ENCODE results near the gene EEF1AKMT4. TPM values are rescaled to one million over a fixed set of nuclear protein-coding genes. Genes with fewer than 3 reads are reported as not detected.
"Not testable (repeated sequence)": the region's sequence is repeated elsewhere in the genome, so short reads cannot be mapped to it uniquely, and the experiment has no call there.

The EEF1AKMT4 gene
- total RNA-seq, 2 experiments from 2014 or later: 4.8 to 5.8 TPM

DNA sequence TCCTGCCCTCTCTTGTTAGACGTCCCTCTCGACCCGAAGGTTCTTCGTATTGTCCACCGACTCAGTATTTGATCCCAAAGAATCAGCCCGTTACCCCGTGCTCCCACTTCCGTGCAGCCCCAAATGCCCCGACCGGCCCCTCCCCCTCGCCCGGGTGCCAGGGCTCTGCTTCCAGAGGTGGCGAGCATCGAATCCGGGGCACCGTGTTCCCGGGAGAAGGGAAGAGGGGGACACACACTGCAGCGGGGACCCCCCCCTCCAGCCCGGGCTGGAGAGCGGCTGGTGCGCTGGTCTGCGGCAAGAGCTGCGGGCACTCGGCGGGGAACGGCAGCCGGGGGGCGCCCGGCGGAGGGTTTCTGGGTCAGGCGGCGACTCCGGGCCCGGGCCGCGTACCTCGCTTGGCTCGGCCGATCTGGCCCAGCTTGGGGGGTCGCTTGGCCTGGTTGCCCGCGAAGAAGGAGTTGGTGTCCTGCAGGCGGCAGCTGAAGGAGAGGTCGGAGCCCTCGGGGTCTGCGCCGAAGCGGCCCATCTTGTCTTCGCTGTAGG, 11.3 kb downstream of the EEF1AKMT4 start:
- CTCF ChIA-PET: interaction anchor here (0.6 to 2.0 kb wide), 4 partner anchors 10 to 556 kb away, joined by 3 to 10 read pairs (median 6); partner anchors contain the start of gene EEF1AKMT4
- ATAC-seq: no peak
- Mint-ChIP-seq H3K9me3 (ENCODE audit: low read depth) (no peaks in the 10 kb centered on the region), H3K36me3 (ENCODE audit: low read depth) (peaks cover 12% of the 10 kb centered on the region), H3K4me1 (peaks cover 22% of the 10 kb centered on the region), H3K27me3 (peaks cover 28% of the 10 kb centered on the region), H3K27ac (no peak overlapping the region), H3K4me3 (peak overlapping the region; percentile 73)
- intact Hi-C loops (cut with DNase I, micrococcal nuclease): loop anchor here (1.0 to 10.0 kb wide), 5 partner anchors 10 to 836 kb away; partner anchors contain the start of genes EEF1AKMT4 (in 1 of the 2), MCF2L2 (in 1 of the 2), PSMD2 (in 1 of the 2) and VWA5B2 (in 1 of the 2)
- no peak for DNase-seq
- POLR2A ChIA-PET: no interaction called here

DNA sequence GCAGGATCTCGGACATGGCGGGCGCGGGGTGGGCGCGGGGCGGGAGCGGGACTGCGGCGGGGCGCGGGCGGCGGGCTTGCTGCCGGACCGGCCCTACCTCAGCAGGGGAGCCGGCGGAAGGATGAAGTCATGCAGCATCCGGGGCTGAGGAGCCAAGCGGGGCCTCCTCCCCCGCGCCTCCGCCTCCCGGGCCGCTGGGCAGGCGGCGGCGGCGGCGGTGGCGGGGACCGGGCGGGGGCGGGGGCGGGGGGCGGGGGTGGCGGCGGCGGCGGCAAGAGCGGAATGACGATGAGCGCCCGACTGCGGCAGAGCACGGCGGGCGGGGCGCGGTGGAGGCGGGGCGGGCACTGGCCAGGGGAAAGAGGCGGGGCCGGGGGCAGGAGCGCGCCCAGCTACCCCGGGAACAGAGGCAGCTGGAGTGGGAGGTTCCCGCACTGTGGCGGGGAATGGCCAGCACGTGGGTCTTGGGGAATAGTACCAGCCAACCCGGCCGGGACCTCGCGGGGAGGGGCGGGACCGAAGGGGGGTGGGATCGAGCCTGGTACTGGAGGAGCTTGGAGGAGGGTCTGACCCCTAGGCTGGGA, 11.9 kb downstream of the EEF1AKMT4 start, which contains the start of gene CAMK2N2:
TSS of gene CAMK2N2 (minus strand) at position 284 of the 584 bp plus-strand sequence. CDS start at position 16, 268 bp downstream.
- ChIA-PET CTCF (interaction anchor here (0.6 to 2.0 kb wide), 6 partner anchors 12 to 556 kb away, joined by 3 to 7 read pairs (median 3); partner anchors contain the start of gene EEF1AKMT4), POLR2A (no interaction called here)
- H3K4me1 Mint-ChIP-seq: peaks cover 20% of the 10 kb centered on the region
- H3K27me3 Mint-ChIP-seq: peaks cover 31% of the 10 kb centered on the region
- intact Hi-C loops (cut with DNase I, micrococcal nuclease): loop anchor here in 1 of 2 experiments (1.0 to 10.0 kb wide), 2 partner anchors 11 to 837 kb away; partner anchors contain the start of gene MCF2L2
- H3K9me3 Mint-ChIP-seq (ENCODE audit: low read depth): no peaks in the 10 kb centered on the region
- peak; percentile 73 for DNase-seq
- peak; percentile 59 for ATAC-seq
- peak within 1 kb of the TSS; percentile 73 for H3K4me3 Mint-ChIP-seq
- peaks cover 12% of the 10 kb centered on the region for H3K36me3 Mint-ChIP-seq (ENCODE audit: low read depth)
- H3K27ac Mint-ChIP-seq: no peak within 1 kb of the TSS

DNA sequence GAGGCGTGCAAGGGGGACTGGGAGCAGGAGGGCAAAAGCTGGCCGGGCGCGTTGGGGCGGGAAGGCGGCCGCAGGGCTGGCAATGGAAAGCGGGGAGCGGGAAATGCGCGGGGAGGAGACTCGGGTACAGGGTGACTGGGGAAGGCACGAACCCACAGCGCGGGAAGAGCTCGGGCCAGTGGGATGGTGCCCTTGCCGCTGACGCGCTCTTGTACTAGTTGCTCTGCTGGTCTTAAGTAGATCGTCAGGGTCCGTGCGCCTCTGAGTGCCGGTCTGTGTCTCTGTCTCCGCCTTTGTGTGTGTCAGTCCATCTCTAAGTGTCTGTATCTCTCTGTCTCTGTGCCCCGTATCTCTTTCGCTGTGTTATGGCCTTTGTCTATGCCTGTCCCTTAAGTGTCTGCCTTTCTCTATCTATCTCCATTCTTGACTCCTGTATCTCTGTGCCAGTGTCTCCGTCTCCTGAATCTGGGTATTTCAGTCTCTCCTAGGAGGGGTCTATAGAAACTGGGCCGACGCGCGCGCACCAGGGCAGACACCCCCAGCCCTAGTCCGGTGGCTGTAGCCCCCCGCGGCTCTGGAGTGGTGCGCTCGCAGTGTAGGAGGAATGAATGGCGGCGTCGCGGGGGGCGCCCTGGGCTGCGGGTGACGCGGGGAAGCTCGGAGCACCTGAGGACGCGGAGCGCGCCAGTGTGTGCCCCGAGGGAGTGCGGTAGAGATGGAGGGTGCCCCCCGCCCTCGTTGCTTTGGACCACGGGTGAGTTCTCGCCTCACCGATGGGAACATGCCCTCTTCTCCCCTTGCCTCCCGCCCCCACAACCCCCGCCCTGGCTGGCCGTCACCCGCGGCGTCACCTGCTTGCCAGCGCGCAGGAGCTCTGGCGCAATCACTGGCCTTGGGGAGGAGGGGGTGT, 12.6 kb downstream of the EEF1AKMT4 start:
- H3K4me3 Mint-ChIP-seq: peak overlapping the region; percentile 73
- ATAC-seq: peak; percentile 20
- H3K36me3 Mint-ChIP-seq (ENCODE audit: low read depth): peaks cover 12% of the 10 kb centered on the region
- peaks cover 32% of the 10 kb centered on the region for H3K27me3 Mint-ChIP-seq
- intact Hi-C loops (cut with DNase I, micrococcal nuclease): loop anchor here in 1 of 2 experiments (1.0 to 10.0 kb wide), 2 partner anchors 12 to 837 kb away; partner anchors contain the start of gene MCF2L2
- POLR2A ChIA-PET: no interaction called here
- DNase-seq: peak; percentile 65
- CTCF ChIA-PET: interaction anchor here (0.7 to 2.0 kb wide), 4 partner anchors 12 to 35 kb away, joined by 3 to 7 read pairs (median 3); partner anchors contain the start of gene EEF1AKMT4
- H3K27ac Mint-ChIP-seq: no peak overlapping the region
- peaks cover under 1% of the 10 kb centered on the region for H3K9me3 Mint-ChIP-seq (ENCODE audit: low read depth)
- peaks cover 20% of the 10 kb centered on the region for H3K4me1 Mint-ChIP-seq

DNA sequence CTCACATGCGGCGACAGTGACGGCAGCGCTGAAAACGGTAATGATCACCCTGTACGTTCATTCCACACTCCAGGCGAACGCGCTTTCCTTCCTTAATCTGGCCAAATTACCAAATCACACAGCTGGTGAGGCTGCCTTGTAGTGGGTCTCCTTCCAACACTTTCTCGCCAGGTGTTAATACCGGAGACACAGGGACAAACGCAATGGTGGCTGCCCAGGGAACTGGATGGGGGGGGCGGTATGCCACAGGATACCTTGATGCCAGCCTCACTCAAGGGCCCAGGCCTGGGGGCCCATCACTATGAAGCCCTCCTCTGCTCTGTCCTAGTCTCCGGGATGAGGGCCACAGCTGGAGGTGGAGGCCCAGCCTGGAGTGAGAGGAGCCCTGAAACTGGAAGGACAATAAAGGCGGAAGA, 13.3 kb downstream of the EEF1AKMT4 start:
- intact Hi-C loops (cut with DNase I, micrococcal nuclease): loop anchor here in 1 of 2 experiments (10.0 kb wide), 1 partner anchor 838 kb away; the partner anchor contains the start of gene MCF2L2
- no peak for ATAC-seq

DNA sequence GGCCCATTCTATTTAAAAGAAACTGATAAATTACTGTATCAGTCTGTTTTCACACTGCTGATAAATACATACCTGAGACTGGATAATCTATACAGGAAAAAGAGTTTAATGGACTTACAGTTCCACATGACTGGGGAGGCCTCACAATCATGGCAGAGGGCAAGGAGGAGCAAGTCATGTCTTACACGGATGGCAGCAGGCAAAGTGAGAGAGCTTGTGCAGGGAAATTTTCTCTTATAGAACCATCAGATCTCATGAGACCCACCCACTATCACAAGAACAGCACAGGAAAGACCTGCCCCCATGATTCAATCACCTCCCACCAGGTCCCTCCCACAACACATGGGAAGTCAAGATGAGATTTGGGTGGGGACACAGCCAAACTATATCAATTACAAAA, 17.8 kb downstream of the EEF1AKMT4 start:
- H3K4me1 Mint-ChIP-seq; H3K27ac Mint-ChIP-seq; ATAC-seq; H3K9me3 Mint-ChIP-seq (ENCODE audit: low read depth); H3K4me3 Mint-ChIP-seq; H3K36me3 Mint-ChIP-seq (ENCODE audit: low read depth); DNase-seq; POLR2A ChIA-PET; CTCF ChIA-PET: not testable (repeated sequence)
- peaks cover 27% of the 10 kb centered on the region for H3K27me3 Mint-ChIP-seq
- intact Hi-C loops (cut with DNase I, micrococcal nuclease): loop anchor here in 1 of 2 experiments (10.0 kb wide), 1 partner anchor 842 kb away; the partner anchor contains the start of gene MCF2L2

More for the DNA sequence above, 13.3 kb downstream of the EEF1AKMT4 start:
- Mint-ChIP-seq H3K4me3 (peak overlapping the region; percentile 73), H3K27me3 (peaks cover 39% of the 10 kb centered on the region), H3K4me1 (peaks cover 20% of the 10 kb centered on the region), H3K9me3 (ENCODE audit: low read depth) (peaks cover 4% of the 10 kb centered on the region), H3K27ac (no peak overlapping the region), H3K36me3 (ENCODE audit: low read depth) (peaks cover 15% of the 10 kb centered on the region)
- DNase-seq: no peak
- ChIA-PET POLR2A (no interaction called here), CTCF (interaction anchor here (0.5 to 1.5 kb wide), 3 partner anchors 16 to 369 kb away, joined by 3 read pairs; no protein-coding TSS in a partner anchor)

DNA sequence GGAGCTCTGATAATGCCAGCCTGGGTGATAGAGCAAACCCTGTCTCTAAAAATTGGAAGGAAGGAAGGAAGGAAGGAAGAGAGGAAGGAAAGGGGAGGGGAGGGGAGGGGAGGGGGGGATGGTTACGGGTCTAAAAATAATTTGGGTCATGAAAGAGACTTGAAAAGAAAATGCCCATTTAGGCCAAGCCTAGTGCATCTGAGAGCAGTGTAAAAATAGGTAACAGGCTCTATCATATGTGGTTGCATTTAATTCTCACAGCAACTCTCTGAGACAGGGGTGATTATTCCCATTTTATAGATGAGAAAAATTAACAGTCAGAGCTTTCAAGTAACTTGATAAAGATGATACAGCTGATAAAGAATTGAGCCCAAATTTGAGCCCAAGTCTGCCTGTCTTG, 22.8 kb downstream of the EEF1AKMT4 start:
- Mint-ChIP-seq H3K9me3 (ENCODE audit: low read depth) (peaks cover 2% of the 10 kb centered on the region), H3K27ac (no peak overlapping the region), H3K4me1 (no peaks in the 10 kb centered on the region), H3K36me3 (ENCODE audit: low read depth) (peaks cover 1% of the 10 kb centered on the region), H3K4me3 (no peak overlapping the region), H3K27me3 (peaks cover 27% of the 10 kb centered on the region)
- CTCF ChIA-PET: interaction anchor here (1.2 to 1.6 kb wide), 2 partner anchors 23 to 44 kb away, joined by 3 to 4 read pairs; partner anchors contain the start of gene EEF1AKMT4
- intact Hi-C loops (cut with DNase I, micrococcal nuclease): no loop called here
- DNase-seq (no peak), ATAC-seq (no peak)
- POLR2A ChIA-PET: no interaction called here

DNA sequence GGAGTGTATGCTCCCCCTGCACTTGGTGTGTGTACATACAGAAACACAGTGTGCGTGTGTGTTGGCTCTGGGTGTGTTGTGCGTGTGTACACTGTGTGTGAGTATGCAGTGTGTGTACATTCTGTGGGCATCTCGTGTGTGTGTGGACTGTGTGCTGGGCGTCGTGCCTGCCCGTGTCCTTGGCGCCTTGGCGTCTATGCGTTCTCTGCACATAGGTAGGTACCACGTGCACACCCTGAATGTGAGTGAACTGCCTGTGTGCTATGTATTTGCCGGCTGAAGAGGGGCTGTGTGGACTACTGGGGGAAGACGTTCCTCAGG, 25.9 kb downstream of the EEF1AKMT4 start:
- no peaks in the 10 kb centered on the region for H3K9me3 Mint-ChIP-seq (ENCODE audit: low read depth)
- no peak overlapping the region for H3K27ac Mint-ChIP-seq
- POLR2A ChIA-PET: no interaction called here
- peaks cover 30% of the 10 kb centered on the region for H3K27me3 Mint-ChIP-seq
- DNase-seq: no peak
- intact Hi-C loops (cut with DNase I, micrococcal nuclease): no loop called here
- H3K36me3 Mint-ChIP-seq (ENCODE audit: low read depth): no peaks in the 10 kb centered on the region
- H3K4me1 Mint-ChIP-seq: no peaks in the 10 kb centered on the region
- CTCF ChIA-PET: no interaction called here
- H3K4me3 Mint-ChIP-seq: no peak overlapping the region
- ATAC-seq: no peak

DNA sequence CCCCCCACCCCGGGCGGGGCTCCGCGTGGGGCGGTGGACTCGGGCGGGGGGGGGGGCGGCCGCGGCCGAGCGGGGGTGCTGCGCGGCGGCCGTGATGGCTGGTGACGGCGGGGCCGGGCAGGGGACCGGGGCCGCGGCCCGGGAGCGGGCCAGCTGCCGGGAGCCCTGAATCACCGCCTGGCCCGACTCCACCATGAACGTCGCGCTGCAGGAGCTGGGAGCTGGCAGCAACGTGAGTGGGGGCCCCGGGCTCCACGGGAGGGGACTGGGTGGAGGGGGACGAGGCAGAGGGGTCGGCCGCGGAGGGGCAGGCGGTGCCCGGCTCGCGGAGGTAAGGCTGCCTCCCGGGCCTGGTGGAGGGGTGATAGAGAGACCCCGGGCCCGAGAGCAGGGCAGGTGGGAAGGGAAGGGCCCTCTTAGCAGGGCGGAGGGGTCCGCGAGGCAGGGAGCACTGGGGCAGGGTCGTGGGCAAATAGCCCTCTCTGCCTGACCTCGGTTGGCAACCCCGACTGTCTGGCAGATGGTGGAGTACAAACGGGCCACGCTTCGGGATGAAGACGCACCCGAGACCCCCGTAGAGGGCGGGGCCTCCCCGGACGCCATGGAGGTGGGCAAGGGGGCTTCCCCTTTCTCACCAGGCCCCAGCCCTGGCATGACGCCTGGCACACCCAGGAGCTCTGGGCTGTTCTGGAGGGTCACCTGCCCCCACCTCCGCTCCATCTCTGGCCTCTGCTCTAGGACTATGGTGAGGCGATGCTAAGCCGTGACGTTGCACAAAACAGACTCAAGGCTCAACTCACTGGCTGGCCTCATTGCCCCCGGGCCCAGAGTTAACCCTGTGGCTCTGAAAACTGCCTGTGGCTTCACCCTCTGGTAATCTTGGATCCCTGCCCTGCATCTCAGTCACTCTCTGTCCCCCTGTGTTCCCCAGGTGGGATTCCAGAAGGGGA, 26.8 kb downstream of the EEF1AKMT4 start, which contains the start of gene ECE2:
TSS of gene ECE2 (plus strand) at position 62 of the 950 bp plus-strand sequence. CDS start at position 194, 132 bp downstream.
- H3K27me3 Mint-ChIP-seq: peaks cover 30% of the 10 kb centered on the region
- H3K36me3 Mint-ChIP-seq (ENCODE audit: low read depth): no peaks in the 10 kb centered on the region
- DNase-seq (no peak), ATAC-seq (no peak)
- ChIA-PET POLR2A (no interaction called here), CTCF (interaction anchor here (0.7 kb wide), 1 partner anchor 18 kb away, joined by 3 read pairs; no protein-coding TSS in a partner anchor)
- no peak within 1 kb of the TSS for H3K4me3 Mint-ChIP-seq
- intact Hi-C loops (cut with DNase I, micrococcal nuclease): no loop called here
- no peaks in the 10 kb centered on the region for H3K4me1 Mint-ChIP-seq
- H3K27ac Mint-ChIP-seq: no peak within 1 kb of the TSS
- no peaks in the 10 kb centered on the region for H3K9me3 Mint-ChIP-seq (ENCODE audit: low read depth)

DNA sequence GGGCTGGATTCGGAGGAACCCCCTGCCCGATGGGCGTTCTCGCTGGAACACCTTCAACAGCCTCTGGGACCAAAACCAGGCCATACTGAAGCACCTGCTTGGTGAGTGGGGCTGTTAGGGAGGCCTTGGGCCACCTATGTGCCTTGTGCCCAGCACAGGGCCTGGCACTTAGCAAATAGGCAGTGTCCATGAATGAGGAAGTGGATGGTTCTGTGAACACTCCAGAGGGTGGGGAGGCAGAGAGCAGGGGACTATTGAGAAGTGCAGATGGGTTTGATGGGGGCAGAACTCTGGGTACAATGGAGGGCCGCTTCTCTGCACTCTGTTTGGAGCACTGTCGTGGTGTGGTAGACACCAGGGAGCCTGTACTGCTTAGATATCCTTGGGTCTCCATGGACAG, 27.9 kb downstream of the EEF1AKMT4 start:
- no peaks in the 10 kb centered on the region for H3K4me1 Mint-ChIP-seq
- DNase-seq (no peak), ATAC-seq (no peak)
- CTCF ChIA-PET: no interaction called here
- intact Hi-C loops (cut with DNase I, micrococcal nuclease): no loop called here
- no peak overlapping the region for H3K27ac Mint-ChIP-seq
- no peaks in the 10 kb centered on the region for H3K9me3 Mint-ChIP-seq (ENCODE audit: low read depth)
- POLR2A ChIA-PET: no interaction called here
- H3K36me3 Mint-ChIP-seq (ENCODE audit: low read depth): no peaks in the 10 kb centered on the region
- H3K4me3 Mint-ChIP-seq: no peak overlapping the region
- peaks cover 30% of the 10 kb centered on the region for H3K27me3 Mint-ChIP-seq

DNA sequence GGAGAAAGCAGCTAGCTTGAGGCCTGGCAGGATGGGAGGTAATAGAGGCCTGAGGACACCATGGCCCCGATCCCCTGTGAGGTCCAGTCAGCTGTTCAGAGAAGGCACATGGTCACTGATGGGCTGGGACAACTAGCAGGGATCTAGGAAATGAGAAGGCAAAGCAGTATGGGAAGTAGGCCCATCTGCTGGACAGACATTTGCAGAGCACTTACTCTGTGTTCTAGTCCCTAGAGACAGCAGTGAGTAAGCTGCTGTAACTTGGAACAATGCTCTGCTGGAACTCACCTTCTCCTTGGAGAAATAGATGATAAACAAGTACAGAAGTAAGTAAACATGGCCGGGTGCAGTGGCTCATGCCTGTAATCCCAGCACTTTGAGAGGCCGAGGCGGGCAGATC, 33.5 kb downstream of the EEF1AKMT4 start:
- DNase-seq (no peak), ATAC-seq (no peak)
- POLR2A ChIA-PET: no interaction called here
- Mint-ChIP-seq H3K27me3 (peaks cover 8% of the 10 kb centered on the region), H3K9me3 (ENCODE audit: low read depth) (no peaks in the 10 kb centered on the region), H3K27ac (no peak overlapping the region), H3K4me1 (no peaks in the 10 kb centered on the region), H3K4me3 (no peak overlapping the region), H3K36me3 (ENCODE audit: low read depth) (no peaks in the 10 kb centered on the region)
- intact Hi-C loops (cut with DNase I, micrococcal nuclease): no loop called here
- CTCF ChIA-PET: interaction anchor here (3.4 kb wide), 1 partner anchor 56 kb away, joined by 14 read pairs; no protein-coding TSS in a partner anchor

Data from activated CD4-positive, alpha-beta T cell treated with anti-CD3 and anti-CD28 coated beads for 36 hours (primary cell).